GM12878 (cell line): Measurements from ENCODE around the gene PASK. TPM values are rescaled to one million over a fixed set of nuclear protein-coding genes. Genes with fewer than 3 reads are reported as not detected.

Experiments
- CREB1 ChIP-seq: IDR thresholded peaks from 2 replicates; pipeline ENCODE4 v1.6.1; 2012; ENCODE audit warnings: low read depth, mild to moderate bottlenecking, inconsistent platforms
- E2F8 ChIP-seq: fragments of 450-650 bp; IDR thresholded peaks from 2 replicates; pipeline ENCODE4 v1.6.1; 2018; ENCODE audit warnings: mild to moderate bottlenecking, low read depth, moderate library complexity; ENCODE audit not compliant: partially characterized antibody
- ETV6 ChIP-seq, 2 experiments: fragments of 450-650 bp in 1 of 2; IDR thresholded peaks in 1 of 2; conservative IDR thresholded peaks in 1 of 2; 2 replicates each; pipeline ENCODE4 v1.6.1; 2014; ENCODE audit warnings: antibody characterized with exemption in 1 of 2, borderline replicate concordance in 1 of 2, low read depth in 1 of 2, mild to moderate bottlenecking in 1 of 2, moderate library complexity in 1 of 2
- FOS ChIP-seq: IDR thresholded peaks from 3 replicates; pipeline ENCODE4 v1.6.1; 2011; ENCODE audit warnings: borderline replicate concordance; ENCODE audit not compliant: insufficient read length; ENCODE audit errors: extremely low read depth
- GABPA ChIP-seq: IDR thresholded peaks from 2 replicates; pipeline ENCODE4 v1.6.1; 2014; ENCODE audit warnings: antibody characterized with exemption, low read depth, mild to moderate bottlenecking, inconsistent platforms
- GATAD2B ChIP-seq: fragments of 450-650 bp; conservative IDR thresholded peaks from 2 replicates; pipeline ENCODE4 v1.6.1; 2017; ENCODE audit warnings: low read depth, mild to moderate bottlenecking, moderate library complexity
- MEF2A ChIP-seq: IDR thresholded peaks from 2 replicates; pipeline ENCODE4 v1.6.1; 2011; ENCODE audit warnings: low read depth, mild to moderate bottlenecking, low read length, moderate library complexity; ENCODE audit not compliant: insufficient read depth
- MEF2B ChIP-seq: fragments of 450-650 bp; IDR thresholded peaks from 2 replicates; pipeline ENCODE4 v1.6.1; 2018; ENCODE audit warnings: mild to moderate bottlenecking, moderate library complexity; ENCODE audit not compliant: partially characterized antibody, poor library complexity, severe bottlenecking
- MXI1 ChIP-seq: fragments of 150-350 bp; IDR thresholded peaks from 2 replicates; pipeline ENCODE4 v1.6.1; 2011; ENCODE audit warnings: low read depth, mild to moderate bottlenecking, inconsistent platforms, low read length, improper control_type of control experiment
- NFXL1 ChIP-seq: fragments of 450-650 bp; IDR thresholded peaks from 2 replicates; pipeline ENCODE4 v1.6.1; 2017; ENCODE audit warnings: antibody characterized with exemption, mild to moderate bottlenecking, borderline replicate concordance
- NR2C2 ChIP-seq: IDR thresholded peaks from 2 replicates; pipeline ENCODE4 v1.6.1; 2011; ENCODE audit warnings: borderline replicate concordance, low read depth; ENCODE audit not compliant: control insufficient read depth, insufficient read length
- NR2F1 ChIP-seq: fragments of 450-650 bp; conservative IDR thresholded peaks from 2 replicates; pipeline ENCODE4 v1.6.1; 2017; ENCODE audit warnings: mild to moderate bottlenecking
- POLR2A ChIP-seq: IDR thresholded peaks from 2 replicates; pipeline ENCODE4 v1.6.1; 2011; ENCODE audit warnings: low read depth, mild to moderate bottlenecking, low read length
- RAD51 ChIP-seq: fragments of 450-650 bp; IDR thresholded peaks from 2 replicates; pipeline ENCODE4 v1.6.1; 2016; ENCODE audit warnings: moderate library complexity, mild to moderate bottlenecking, inconsistent platforms
- RELB ChIP-seq: fragments of 450-650 bp; IDR thresholded peaks from 2 replicates; pipeline ENCODE4 v1.6.1; 2017; ENCODE audit warnings: low read depth, mild to moderate bottlenecking, moderate library complexity
- SMAD5 ChIP-seq: IDR thresholded peaks from 2 replicates; pipeline ENCODE4 v1.6.1; 2016; ENCODE audit warnings: antibody characterized with exemption, low read depth
- SREBF1 ChIP-seq: IDR thresholded peaks from 2 replicates; pipeline ENCODE4 v1.6.1; 2012; ENCODE audit warnings: mild to moderate bottlenecking, low read length
- STAT1 ChIP-seq: fragments of 450-650 bp; conservative IDR thresholded peaks from 2 replicates; pipeline ENCODE4 v1.6.1; 2014; ENCODE audit warnings: antibody characterized with exemption, mild to moderate bottlenecking
- TARDBP ChIP-seq: IDR thresholded peaks from 2 replicates; pipeline ENCODE4 v1.6.1; 2016; ENCODE audit warnings: borderline replicate concordance
- TCF3 ChIP-seq: IDR thresholded peaks from 2 replicates; pipeline ENCODE4 v1.6.1; 2012; ENCODE audit warnings: low read depth, mild to moderate bottlenecking, low read length, borderline replicate concordance; ENCODE audit not compliant: insufficient read depth
- USF1 ChIP-seq: IDR thresholded peaks from 2 replicates; pipeline ENCODE4 v1.6.1; 2011; ENCODE audit warnings: borderline replicate concordance, low read depth, mild to moderate bottlenecking, moderate library complexity, mixed read lengths, low read length; ENCODE audit not compliant: insufficient read depth; ENCODE audit errors: extremely low read length
- YBX1 ChIP-seq: fragments of 450-650 bp; IDR thresholded peaks from 2 replicates; pipeline ENCODE4 v1.6.1; 2016; ENCODE audit warnings: antibody characterized with exemption
- YY1 ChIP-seq: IDR thresholded peaks from 2 replicates; pipeline ENCODE4 v1.6.1; 2011; ENCODE audit warnings: low read depth, mild to moderate bottlenecking, low read length
- ZBTB33 ChIP-seq: fragments of 450-650 bp; IDR thresholded peaks from 2 replicates; pipeline ENCODE4 v1.6.1; 2017; ENCODE audit warnings: mild to moderate bottlenecking
- polyA plus RNA-seq, 11 experiments: library from polyadenylated mRNA; depleted of rRNA in 4 of 11; unstranded in 6 of 11; stranded (reverse) in 5 of 11; fragments of >200 nt; fragmentation: Nextera tagmentation in 4 of 11; fragmentation: Illumina TruSeq in 1 of 11; extraction: Ambion mirVana in 4 of 11; extraction: Trizol in 1 of 11; gene quantifications; 1 replicate in 1 of 11; 2 replicates in 10 of 11; pipeline versions ENCODE4 v1.2.1 to v1.2.3, GENCODE V29; 2011 to 2016; ENCODE audit warnings: inconsistent platforms in 2 of 11, missing spikeins in 2 of 11, low read depth in 1 of 11
- total RNA-seq, 4 experiments: library from RNA; depleted of rRNA in 3 of 4; stranded (reverse); fragments of >200 nt in 3 of 4; fragmentation: Illumina TruSeq in 1 of 4; extraction: Trizol in 1 of 4; gene quantifications; 2 replicates each; pipeline versions ENCODE4 v1.2.1 to v1.2.3, GENCODE V29; 2013 to 2021

Gene PASK
- total and polyA plus RNA-seq, 10 of the 15 experiments (the other 5 are each of a cell fraction or from before 2014, with no cell fraction given), result 9.6 to 62.2 (median 28.5) TPM

GRCh38 chr2:241129086-241129871 lies 20.0 kb downstream of the PASK start (continued):
- TF ChIP-seq ZBTB33 (no peak), YBX1 (no peak), GABPA (no peak), FOS (no peak), NR2C2 (no peak), MEF2A (0 out of 2 replicates have a peak, but pooled peaks have one; percentile 10), CREB1 (no peak; the same call in 1 of the 2 replicates), RELB (no peak), NR2F1 (peak; percentile 70), SMAD5 (no peak), RAD51 (no peak), MXI1 (no peak), TARDBP (no peak), GATAD2B (no peak), USF1 (no peak), YY1 (no peak), MEF2B (no peak), TCF3 (0 out of 2 replicates have a peak, but pooled peaks have one; percentile 57), STAT1 (no peak), E2F8 (no peak), ETV6 (conservative IDR thresholded peaks at IDR 0.05 in 1 of 2, IDR thresholded peaks at IDR 0.05 in 1 of 2; ENCODE audit: borderline replicate concordance in 1 of 2, low read depth in 1 of 2) (peak in 1 of 2 experiments; percentile 13; a peak in 1 of 4 replicates), NFXL1 (no peak), POLR2A (no peak; the same call in 1 of the 2 replicates), SREBF1 (no peak)
